ENCODE results near the gene PIN1.

The PIN1 gene

DNA sequence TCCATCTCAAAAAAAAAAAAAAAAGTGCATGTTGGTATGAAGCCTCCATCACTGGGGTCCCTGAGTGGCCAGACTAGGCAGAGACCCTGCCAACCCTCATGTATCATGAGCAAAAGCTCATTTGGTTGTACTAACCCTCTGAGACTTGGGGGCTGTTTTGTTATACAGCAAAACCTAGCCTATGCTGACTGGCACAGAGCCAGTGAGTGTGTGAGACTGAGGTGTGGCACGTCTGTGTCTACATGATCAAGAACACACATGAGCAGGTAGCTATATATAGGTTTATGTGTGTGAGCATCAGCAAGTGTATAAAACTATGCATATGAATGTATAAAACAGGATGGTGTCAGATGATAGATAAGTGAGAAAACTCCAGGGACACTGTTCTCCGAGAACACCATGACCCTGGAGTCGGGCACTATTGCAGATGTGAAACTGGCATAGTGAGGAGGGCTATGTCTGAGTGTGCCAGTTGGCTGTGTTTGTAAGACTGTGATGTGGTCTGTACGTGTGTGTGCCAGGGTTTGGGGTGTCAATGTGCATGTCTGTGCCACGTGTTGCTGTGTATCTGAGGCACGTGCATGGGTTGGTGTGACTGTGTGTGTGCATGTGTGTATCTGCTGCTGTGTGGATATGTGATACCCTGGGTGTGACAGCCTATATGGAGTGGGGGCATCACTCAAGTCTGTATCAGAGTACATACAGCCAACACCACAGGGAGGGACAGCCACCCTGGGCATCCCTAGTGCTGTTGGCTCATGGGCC, 56.7 kb downstream of the PIN1 start:
- DNase-seq, result no peak
